Uterus (tissue), 2 donors: Measurements from ENCODE around the gene FAM177B.

ENCODE experiments used
- CTCF ChIP-seq, 4 experiments: fragments of 200-600 bp in 2 of 4; fragments of 450-650 bp in 2 of 4; sonication (generic) in 2 of 4; IDR thresholded peaks; one replicate each; pipeline ENCODE4 v1.5.1; 2016 to 2019; ENCODE audit warnings: antibody characterized with exemption in 4 of 4, mild to moderate bottlenecking in 2 of 4, moderate library complexity in 1 of 4
- POLR2A ChIP-seq, 2 donors: fragments of 450-650 bp; IDR thresholded peaks; one replicate each; pipeline ENCODE4 v1.6.1; 2016; ENCODE audit warnings: antibody characterized with exemption in 2 of 2, mild to moderate bottlenecking in 1 of 2, moderate library complexity in 1 of 2

- TF ChIP-seq CTCF (IDR thresholded peaks at IDR 0.05): no peak
- TF ChIP-seq POLR2A (IDR thresholded peaks at IDR 0.05): no peak
Observed at GRCh38 chr1:222754366-222755139, 17.6 kb downstream of the FAM177B start.
